Kidney (tissue), 14 donors: ENCODE measurements around the gene MBNL3. TPM values are rescaled to one million over a fixed set of nuclear protein-coding genes. Genes with fewer than 3 reads are reported as not detected.

Experiments
- DNase-seq, 5 donors: peaks; one replicate each; pipeline ENCODE4 v3.0.0-alpha.2; 2013 to 2020
- FAIRE-seq: peaks from 2 replicates; lab custom pipeline; 2012; peaks lifted over from hg19 to GRCh38; lab: Jason Lieb, UNC
- H3K27ac ChIP-seq, 2 donors: one replicate each; pipeline ENCODE4 v1.7.0; 2013; ENCODE audit warnings: low read depth in 2 of 2, low read length in 2 of 2, inconsistent platforms in 1 of 2
- H3K27me3 ChIP-seq: one replicate; pipeline ENCODE4 v1.7.1; 2013; ENCODE audit warnings: low read length, inconsistent platforms; ENCODE audit not compliant: control insufficient read depth, insufficient read depth
- H3K36me3 ChIP-seq, 3 donors: one replicate each; pipeline versions ENCODE4 v1.7.0 to v1.7.1; 2013; ENCODE audit warnings: low read length in 3 of 3, control low read depth in 1 of 3, inconsistent platforms in 1 of 3; ENCODE audit not compliant: insufficient read depth in 3 of 3, control insufficient read depth in 2 of 3
- H3K4me1 ChIP-seq, 3 donors: one replicate each; pipeline versions ENCODE4 v1.7.0 to v1.7.1; 2013; ENCODE audit warnings: low read length in 3 of 3, inconsistent platforms in 1 of 3, low read depth in 1 of 3; ENCODE audit not compliant: control insufficient read depth in 2 of 3, insufficient read depth in 2 of 3
- H3K4me3 ChIP-seq, 3 donors: one replicate each; pipeline versions ENCODE4 v1.7.0 to v1.8.1; 2013; ENCODE audit warnings: low read length in 3 of 3, control low read depth in 1 of 3, inconsistent platforms in 1 of 3
- H3K9ac ChIP-seq, 3 donors: one replicate each; pipeline versions ENCODE4 v1.7.0 to v1.7.1; 2013; ENCODE audit warnings: low read length in 3 of 3, control low read depth in 1 of 3, inconsistent platforms in 1 of 3
- H3K9me3 ChIP-seq, 3 donors: one replicate each; pipeline versions ENCODE4 v1.7.0 to v1.7.1; 2013; ENCODE audit warnings: low read length in 3 of 3, control low read depth in 1 of 3, inconsistent platforms in 1 of 3; ENCODE audit not compliant: control insufficient read depth in 2 of 3, insufficient read depth in 1 of 3
- CTCF ChIP-seq: IDR thresholded peaks from 3 replicates; pipeline ENCODE4 v1.5.1; 2012; ENCODE audit warnings: mild to moderate bottlenecking, moderate library complexity, borderline replicate concordance; ENCODE audit not compliant: insufficient read depth; ENCODE audit errors: extremely low read depth
- intact Hi-C: fragments of 100-400 bp; cut with DNase I; formaldehyde crosslinking; loops from one replicate; pipeline ENCODE4 v1.11.1; 2022
- polyA plus RNA-seq: library from polyadenylated mRNA; stranded (reverse); fragments of 350-450 nt; fragmentation: Illumina TruSeq; extraction: RNeasy Lipid Tissue Mini Kit (QIAGEN cat#74804); gene quantifications from one replicate; pipeline ENCODE4 v1.2.3, GENCODE V29; 2014; ENCODE audit warnings: low read depth, low replicate concordance; ENCODE audit not compliant: insufficient read depth
- total RNA-seq: library from RNA; stranded (reverse); fragmentation: NEBNext Ultra II Directional; extraction: Animal tissue kit (Norgen Biotek cat#: 25700); gene quantifications from one replicate; pipeline ENCODE4 v1.2.1, GENCODE V29; 2021
- donor health status: control.
- donor health status: control.
- donor health status: control.
- donor health status: control.
- donor health status: control.
- donor health status: DM: yes; HTN: yes; CAD: no.
- donor health status: Normal renal cell carcinoma (clear cell type).

Gene MBNL3
- total and polyA plus RNA-seq, 2 donors from 2014 or later: 3.3 to 34.5 TPM

GRCh38 chrX:132433551-132433950 is 55.3 kb downstream of the MBNL3 start:
- Histone ChIP-seq H3K36me3 (no peaks in the 10 kb centered on the region), H3K4me3 (no peak overlapping the region), H3K27ac (no peak overlapping the region), H3K9me3 (no peaks in the 10 kb centered on the region), H3K9ac (no peak overlapping the region), H3K27me3 (no peaks in the 10 kb centered on the region), H3K4me1 (no peaks in the 10 kb centered on the region)
- peak in 1 of 5 donors; percentile 42 for DNase-seq
- intact Hi-C loops: no loop called here
- FAIRE-seq: no peak
- TF ChIP-seq CTCF: no peak

GRCh38 chrX:132433001-132433400 is 55.8 kb downstream of the MBNL3 start:
- Histone ChIP-seq H3K4me3 (no peak overlapping the region), H3K4me1 (no peaks in the 10 kb centered on the region), H3K27ac (no peak overlapping the region), H3K36me3 (no peaks in the 10 kb centered on the region), H3K9me3 (no peaks in the 10 kb centered on the region), H3K27me3 (no peaks in the 10 kb centered on the region), H3K9ac (no peak overlapping the region)
- no peak for FAIRE-seq
- no peak for DNase-seq
- intact Hi-C loops: no loop called here
- no peak for TF ChIP-seq CTCF

GRCh38 chrX:132428896-132429295 is 59.9 kb downstream of the MBNL3 start:
- no peak for FAIRE-seq
- DNase-seq: no peak
- no peaks in the 10 kb centered on the region for H3K9me3 ChIP-seq
- no peak overlapping the region for H3K9ac ChIP-seq
- intact Hi-C loops: no loop called here
- no peaks in the 10 kb centered on the region for H3K27me3 ChIP-seq
- TF ChIP-seq CTCF: no peak
- no peaks in the 10 kb centered on the region for H3K36me3 ChIP-seq
- no peak overlapping the region for H3K4me3 ChIP-seq
- no peaks in the 10 kb centered on the region for H3K4me1 ChIP-seq
- H3K27ac ChIP-seq: no peak overlapping the region

- intact Hi-C loops: no loop called here
- Histone ChIP-seq H3K9me3 (no peaks in the 10 kb centered on the region), H3K27me3 (no peaks in the 10 kb centered on the region), H3K27ac (no peak overlapping the region), H3K36me3 (no peaks in the 10 kb centered on the region), H3K4me3 (no peak overlapping the region), H3K9ac (no peak overlapping the region), H3K4me1 (no peaks in the 10 kb centered on the region)
- FAIRE-seq: no peak
- DNase-seq: no peak
- no peak for TF ChIP-seq CTCF
These were observed 62.0 kb downstream of the MBNL3 start for GRCh38 chrX:132426695-132427281.
